ENCODE results near the gene RPL37.
"Not testable (repeated sequence)": the region's sequence is repeated elsewhere in the genome, so short reads cannot be mapped to it uniquely, and the experiment has no call there.

Gene RPL37

DNA sequence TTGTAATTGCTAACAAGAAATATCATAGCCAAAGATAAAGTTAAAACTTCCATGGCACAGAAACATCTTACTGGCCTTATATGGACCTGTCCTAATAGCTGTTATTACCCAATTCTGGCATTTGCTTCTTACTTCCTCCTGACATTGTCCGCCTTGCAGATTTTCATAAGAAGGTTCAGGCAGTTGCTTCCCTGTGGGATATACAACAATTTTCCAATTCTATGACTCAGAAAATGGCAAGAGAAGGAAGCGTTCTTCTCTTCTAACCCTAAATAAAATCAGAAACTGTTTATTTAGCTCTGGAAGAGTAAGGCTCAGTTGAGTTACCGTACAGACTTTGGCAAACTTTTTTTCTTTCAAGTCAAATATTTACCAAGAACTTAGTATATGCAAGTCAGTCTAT, 38.5 kb downstream of the RPL37 start:
- no peak for DNase-seq

DNA sequence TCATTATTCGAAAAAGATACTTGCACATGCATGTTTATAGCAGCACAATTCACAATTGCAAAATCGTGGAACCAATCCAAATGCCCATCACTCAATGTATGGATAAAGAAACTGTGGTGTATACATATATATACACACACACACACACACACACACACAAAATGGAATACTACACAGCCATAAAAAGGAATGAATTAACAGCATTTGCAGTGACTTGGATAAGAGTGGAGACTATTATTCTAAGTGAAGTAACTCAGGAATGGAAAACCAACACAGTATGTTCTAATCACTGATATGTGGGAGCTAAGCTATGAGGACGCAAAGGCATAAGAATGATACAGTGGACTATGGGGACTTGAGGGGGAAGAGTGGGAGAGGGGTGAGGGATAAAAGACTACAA, 40.1 kb downstream of the RPL37 start:
- not testable (repeated sequence) for DNase-seq

DNA sequence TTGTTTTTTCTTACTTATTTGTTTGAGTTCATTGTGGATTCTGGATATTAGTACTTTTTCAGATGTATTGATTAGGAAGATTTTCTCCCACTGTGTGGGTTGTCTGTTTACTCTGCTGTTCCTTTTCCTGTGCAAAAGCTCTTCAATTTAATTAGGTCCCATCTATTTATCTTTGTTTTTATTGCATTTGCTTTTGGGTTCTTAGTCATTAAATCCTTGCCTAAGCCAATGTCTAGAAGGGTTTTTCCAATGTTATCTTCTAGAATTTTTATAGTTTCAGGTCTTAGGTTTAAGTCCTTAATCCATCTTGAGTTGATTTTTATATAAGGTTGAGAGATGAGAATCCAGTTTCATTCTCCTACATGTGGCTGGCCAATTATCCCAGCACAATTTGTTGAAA, 40.7 kb downstream of the RPL37 start:
- not testable (repeated sequence) for DNase-seq

DNA sequence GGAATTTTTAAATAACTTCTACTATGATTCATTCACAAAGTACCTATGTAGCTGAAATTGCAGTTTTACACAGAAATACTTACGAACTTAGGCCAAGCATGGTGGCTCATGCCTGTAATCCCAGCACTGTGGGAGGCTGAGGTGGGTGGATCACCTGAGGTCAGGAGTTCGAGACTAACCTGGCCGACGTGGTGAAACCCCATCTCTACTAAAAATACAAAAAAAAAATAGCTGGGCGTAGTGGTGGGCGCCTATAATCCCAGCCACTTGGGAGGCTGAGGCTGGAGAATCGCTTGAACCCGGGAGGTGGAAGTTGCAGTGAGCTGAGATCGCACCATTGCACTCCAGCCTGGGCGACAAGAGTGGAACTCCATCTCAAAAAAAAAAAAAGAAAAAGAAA, 42.3 kb downstream of the RPL37 start:
- DNase-seq, result not testable (repeated sequence)

DNA sequence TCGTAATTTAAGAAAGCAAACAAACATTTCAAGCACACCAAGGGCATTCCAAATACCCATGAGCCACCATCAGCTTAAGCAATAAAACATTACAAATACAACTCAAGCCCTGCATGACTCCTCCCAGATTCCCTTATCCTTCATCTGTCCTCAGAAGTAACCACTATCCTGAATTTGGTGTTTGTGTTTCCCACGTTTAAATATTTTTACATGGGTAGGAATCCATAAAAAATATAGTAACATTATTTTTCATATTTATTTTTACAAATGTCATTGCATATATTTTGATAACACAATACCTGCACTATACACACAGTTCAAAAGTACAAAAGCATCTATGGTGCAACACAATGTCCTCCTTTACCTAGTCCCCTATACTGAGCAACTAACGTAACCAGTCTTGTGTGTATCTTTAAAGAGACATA, 43.3 kb downstream of the RPL37 start:
- no peak for DNase-seq

DNA sequence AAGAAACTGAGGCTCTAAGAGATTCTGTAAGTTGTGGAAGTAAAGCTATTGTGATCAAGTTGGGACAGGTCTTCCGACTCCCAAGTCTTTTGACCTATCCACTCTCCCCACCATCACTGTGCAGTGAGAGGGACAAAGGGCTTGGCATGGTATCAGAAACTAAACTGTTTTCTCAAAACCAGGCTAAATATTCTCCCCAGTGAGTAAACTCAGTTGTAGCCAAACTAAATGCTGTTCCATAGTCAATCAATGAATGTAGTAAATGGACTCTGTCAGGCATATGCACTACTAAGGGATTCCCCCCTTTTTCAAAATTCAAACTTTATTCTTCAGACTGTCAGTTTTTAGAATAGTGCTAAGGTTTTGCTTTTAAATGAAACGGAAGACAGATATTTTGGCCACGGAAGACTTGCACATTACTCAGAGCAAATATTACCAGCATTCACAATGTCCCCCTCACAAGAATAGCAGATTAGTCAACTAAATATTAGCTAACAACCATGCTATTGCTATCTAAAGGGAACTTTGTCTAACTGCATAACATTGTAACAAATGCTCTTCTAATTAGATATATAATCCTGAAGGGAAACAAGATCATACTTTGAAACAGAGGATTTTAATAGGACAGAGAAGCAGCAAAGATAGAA, 44.0 kb downstream of the RPL37 start:
- DNase-seq, result no peak

DNA sequence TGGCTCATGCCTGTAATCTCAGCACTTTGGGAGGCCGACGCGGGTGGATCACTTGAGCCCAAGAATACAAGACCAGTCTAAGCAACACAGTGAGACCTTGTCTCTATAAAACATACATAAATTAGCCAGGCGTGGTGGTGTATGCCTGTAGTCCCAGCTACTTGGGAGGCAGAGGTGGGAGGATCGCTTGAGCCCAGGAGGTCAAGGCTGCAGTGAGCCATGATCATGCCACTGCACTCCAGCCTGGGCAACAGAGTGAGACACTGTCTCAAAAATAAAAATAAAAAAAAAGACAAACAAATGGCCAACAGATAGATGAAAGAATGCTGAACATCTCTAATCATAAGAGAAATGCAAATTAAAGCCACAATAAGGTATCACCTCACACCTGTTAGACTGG, 46.1 kb downstream of the RPL37 start:
- not testable (repeated sequence) for DNase-seq

DNA sequence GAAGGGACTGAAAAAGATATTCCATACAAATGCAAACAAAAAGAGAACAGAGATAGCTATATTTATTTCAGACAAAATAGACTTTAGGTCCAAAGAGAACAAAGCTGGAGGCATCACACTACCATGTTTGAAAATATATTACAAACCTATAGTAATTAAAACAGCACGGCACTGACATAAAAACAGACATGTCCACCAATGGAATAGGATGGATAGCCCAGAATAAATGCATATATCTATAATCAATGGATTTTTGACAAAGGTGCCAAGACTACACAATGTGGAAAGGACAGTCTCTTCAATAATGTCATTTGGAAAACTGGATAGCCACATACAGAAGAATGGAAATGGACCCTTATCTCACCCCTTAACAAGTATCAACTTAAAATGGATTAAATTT, 47.0 kb downstream of the RPL37 start:
- no peak for DNase-seq

DNA sequence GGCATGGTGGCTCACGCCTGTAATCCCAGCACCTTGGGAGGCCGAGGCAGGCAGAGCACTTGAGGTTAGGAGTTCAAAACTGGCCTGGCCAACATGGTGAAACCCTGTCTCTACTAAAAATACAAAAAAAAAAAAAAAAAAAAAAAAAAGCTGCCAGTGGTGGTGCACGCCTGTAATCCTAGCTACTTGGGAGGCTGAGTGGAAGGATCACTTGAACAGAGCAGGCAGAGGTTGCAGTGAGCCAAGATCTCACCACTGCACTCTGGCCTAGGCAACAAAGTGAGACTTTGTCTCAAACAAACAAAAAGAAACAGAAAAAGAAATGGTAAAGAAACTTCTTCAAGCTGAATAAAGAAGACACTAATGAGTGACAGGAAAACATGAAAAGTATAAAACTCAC, 48.4 kb downstream of the RPL37 start:
- not testable (repeated sequence) for DNase-seq

DNA sequence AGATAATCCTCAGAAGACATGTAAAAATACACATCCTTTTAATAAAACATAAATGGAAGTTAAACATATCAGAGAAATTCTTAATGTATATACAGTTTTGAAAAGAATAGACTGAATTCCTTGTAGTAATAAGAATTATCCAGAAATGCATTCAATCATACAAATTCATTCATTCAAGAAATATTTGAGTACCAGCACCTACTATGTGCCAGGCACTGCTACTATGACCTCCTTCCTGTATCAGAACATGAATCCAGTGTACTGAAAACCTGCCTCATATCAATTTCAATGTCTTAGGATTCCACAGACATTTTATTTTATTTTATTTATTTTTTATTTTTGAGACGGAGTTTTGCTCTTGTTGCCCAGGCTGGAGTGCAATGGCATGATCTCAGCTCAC, 50.1 kb downstream of the RPL37 start:
- DNase-seq, result no peak

DNA sequence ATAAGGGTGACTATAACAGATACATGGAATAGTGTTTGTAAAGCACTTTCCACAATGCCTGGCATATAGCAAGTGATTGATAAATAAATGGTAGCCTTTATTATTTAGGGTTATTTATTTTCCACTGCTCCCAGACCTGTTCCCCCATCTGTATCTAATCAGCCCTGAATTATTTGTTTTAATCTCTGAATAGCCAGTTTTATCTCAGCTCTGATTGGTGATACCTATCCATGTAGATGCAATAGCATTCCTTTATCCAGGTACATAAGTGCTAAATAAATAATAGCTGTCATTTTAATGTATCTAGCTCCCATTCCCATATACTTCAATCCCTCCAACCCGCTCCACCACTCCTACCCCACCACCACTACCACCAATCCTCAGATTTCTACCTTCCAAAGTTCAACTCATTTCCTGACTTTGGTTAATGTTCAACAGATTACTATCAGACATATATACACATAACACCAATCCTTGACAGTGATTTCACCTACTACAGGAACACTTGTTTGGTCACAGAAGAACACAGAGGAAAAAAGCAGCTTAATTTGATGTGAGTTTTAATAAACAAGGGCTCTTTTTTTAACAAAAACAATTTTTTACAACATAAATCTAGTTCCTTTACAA, 50.9 kb downstream of the RPL37 start:
- DNase-seq, result no peak

DNA sequence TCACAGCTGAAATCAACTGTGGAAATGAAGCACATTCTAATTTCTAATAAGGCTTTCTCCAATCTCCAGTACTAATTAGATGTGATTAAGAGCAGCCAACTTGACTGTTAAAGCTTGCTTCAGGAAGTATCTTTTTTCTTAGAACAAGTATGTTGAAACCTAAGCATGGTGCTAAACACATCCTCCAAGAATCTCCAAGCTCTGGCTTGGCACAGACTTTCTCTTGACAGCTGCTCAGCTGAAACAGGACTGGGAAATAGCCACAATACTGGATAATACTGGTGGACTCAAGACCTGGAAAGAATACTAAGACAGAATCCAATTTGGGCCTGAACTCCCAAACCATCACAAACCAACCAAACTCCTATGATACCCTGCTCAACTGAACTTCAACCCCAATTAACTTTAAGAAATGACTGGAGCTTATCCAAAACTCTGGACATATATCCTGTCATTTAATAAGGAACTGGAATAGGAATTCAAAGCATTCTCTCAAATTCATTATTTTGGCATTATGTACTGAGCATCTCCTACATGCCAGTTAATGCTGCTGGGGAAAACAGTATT, 53.1 kb downstream of the RPL37 start:
- no peak for DNase-seq

DNA sequence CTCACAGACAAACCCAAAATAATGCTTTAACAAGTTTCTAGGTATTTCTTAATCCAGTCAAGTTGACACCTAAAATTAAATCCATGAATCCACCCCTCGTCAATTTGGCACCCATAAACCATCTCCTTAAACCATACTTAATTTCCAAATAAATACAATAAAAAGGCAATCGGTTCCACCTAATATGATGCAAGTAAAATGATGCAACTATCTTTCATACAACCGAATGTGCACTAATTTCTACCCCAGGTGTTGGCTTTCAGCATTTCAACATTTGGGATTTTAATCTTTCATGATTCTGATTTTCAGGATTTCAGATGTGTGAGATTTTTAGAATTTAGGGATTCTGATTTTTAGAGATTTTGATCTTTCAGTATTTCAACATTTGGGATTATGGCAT, 54.2 kb downstream of the RPL37 start:
- DNase-seq, result no peak

DNA sequence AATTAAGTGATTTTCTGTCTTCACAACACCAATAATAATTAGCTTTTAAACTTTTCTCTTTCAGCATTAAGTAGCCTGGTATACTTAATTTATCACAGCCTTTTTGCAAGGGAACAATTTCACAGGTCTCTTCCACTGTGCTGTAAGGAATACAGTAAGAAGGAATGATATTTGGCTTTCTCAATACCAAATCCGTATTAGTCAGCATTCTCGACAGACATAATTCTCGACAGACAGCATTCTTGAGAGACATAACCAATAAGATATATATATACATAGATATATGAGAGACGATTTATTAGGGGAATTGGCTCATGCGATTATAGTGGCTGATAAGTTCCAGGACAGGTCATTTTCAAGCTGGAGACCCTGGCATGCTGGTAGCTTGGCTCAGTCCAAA, 54.8 kb downstream of the RPL37 start:
- no peak for DNase-seq

DNA sequence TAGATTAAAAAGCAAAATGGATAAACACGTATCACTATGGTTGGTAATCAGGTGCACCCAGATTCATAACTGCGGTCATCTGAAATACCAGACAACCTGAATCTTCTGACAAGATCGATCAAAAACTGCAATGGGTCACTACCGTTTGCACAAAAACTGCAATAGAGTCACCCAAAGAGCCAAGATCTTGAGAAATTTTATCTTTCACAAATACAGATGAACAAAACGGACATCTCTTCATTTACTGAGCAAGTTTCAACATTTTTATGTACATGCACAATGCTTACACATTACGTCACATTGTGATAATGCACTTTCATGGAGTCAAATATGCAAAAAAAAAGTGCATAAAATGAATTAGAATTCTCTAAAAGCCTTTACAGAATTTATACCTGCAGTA, 55.5 kb downstream of the RPL37 start:
- DNase-seq, result no peak

DNA sequence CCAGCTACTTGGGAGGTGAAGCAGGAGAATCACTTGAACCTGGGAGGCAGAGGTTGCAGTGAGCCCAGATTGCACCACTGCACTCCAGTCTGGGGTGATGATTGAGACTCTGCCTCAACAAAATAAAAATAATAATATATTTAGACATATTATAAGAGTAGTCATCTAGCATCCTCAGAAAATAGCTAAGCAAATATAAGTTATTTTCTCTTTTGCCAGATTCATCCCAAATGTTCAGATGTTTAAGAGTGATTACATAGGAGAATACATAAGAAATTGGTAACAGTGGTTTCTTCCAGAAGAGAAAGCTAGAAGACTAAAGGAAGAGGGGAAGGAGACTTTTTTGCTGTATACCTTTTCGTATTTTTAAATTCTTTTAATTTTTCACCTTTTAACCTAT, 56.9 kb downstream of the RPL37 start:
- no peak for DNase-seq

DNA sequence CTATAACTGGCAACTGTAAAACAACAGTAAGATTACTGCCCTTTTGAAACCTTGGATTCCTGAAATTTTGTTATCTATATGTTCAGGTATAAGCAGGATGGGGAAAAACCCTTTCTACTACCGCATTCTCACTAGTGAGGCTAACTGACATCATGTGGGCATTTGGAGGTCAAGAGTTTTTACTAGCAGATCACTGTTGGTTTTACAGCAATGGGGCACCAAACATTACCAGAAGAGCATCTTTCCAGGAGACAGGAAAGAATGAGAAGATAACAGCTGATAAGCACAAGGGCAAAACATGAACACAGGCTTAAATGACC, 58.4 kb downstream of the RPL37 start:
- no peak for DNase-seq

DNA sequence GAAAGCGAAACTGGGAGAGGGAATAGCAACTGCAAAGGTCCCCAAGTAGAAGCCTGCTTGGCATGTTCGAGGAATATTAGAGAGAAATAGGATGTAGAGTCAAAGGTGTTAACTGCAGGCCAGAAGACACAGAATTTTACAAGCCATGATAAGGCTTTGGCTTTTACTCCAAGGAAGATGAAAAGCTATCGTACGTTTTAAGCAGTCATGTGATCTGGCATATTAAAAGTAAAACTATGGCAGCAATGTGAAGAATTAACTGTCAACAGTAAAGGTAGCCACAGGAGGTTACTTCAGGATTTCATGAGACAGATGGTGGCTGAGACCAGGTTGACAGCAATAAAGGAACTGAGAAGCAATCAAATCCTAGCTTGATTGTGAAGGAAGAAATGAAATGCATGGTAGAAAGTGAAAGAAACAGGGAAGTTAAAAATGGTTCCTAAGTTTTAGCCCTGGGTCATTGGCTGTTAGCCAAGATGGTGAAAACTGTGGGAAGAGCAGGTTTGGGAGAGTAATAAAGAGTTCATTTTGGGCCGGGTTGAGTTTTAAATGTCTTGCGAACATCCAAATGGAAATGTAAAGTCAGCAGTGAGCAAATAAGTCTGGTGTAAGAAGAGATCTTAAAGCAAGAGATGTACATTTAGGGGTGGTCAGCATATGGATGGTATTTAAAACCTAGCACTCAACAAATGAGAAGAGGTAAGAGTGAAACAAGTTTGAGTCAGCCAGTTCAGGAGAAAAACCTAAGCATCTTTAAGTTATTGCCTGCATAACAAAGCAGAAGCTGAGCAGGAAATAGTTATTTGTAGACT, 59.0 kb downstream of the RPL37 start:
- DNase-seq, result no peak

All from T-helper 1 cell (primary cell).